GM12878 (cell line): ENCODE measurements around the gene NT5DC3. TPM values are rescaled to one million over a fixed set of nuclear protein-coding genes. Genes with fewer than 3 reads are reported as not detected.

Experiments
- ATAC-seq: fragments of 200-7000 bp; cut with Tn5 transposase; 3 replicates; pipeline ENCODE4 v1.9.1; 2020; ENCODE audit warnings: mild to moderate bottlenecking, moderate library complexity
- BruUV-seq: library from RNA; stranded (reverse); fragments of 400-500 nt; replicated peaks from 2 replicates; lab custom pipeline; 2021; lab: Mats Ljungman, UMichigan
- CTCF ChIA-PET: fragments of 300-600 bp; sonication (Branson Sonifier 250); formaldehyde crosslinking; extraction: SDS; loops from one replicate; lab custom pipeline; 2021; ENCODE audit warnings: inconsistent platforms; lab: Yijun Ruan, JAX
- POLR2A ChIA-PET: fragments of 350-600 bp; formaldehyde crosslinking; extraction: SDS; loops from one replicate; lab custom pipeline; 2021; ENCODE audit warnings: inconsistent platforms; lab: Charles Lee
- RAD21 ChIA-PET: fragments of 300-600 bp; sonication (Branson Sonifier 250); formaldehyde crosslinking; loops from one replicate; lab custom pipeline; 2023; ENCODE audit warnings: antibody characterized with exemption; ENCODE audit not compliant: unreplicated experiment; lab: Charles Lee
- SMC1A ChIA-PET: fragments of 300-600 bp; sonication (Branson Sonifier 250); formaldehyde crosslinking; loops from one replicate; lab custom pipeline; 2023; ENCODE audit not compliant: unreplicated experiment, uncharacterized antibody; lab: Charles Lee
- DNase-seq: peaks from one replicate; pipeline ENCODE4 v3.0.0-alpha.2; 2011; ENCODE audit warnings: low read depth, low spot score
- FAIRE-seq: peaks from 3 replicates; lab custom pipeline; 2011; peaks lifted over from hg19 to GRCh38; lab: Jason Lieb, UNC
- H2AFZ ChIP-seq: 2 replicates; pipeline ENCODE4 v1.6.0; 2011; ENCODE audit warnings: low read depth, low read length, control low read depth; ENCODE audit not compliant: control insufficient read depth
- H3K27ac ChIP-seq: 2 replicates; pipeline ENCODE4 v1.5.1; 2011; ENCODE audit warnings: control low read depth; ENCODE audit not compliant: control insufficient read depth, insufficient read depth
- H3K27me3 ChIP-seq, 2 experiments: replicated peaks in 1 of 2; 2 replicates each; pipeline versions ENCODE4 v1.6.0 to v1.6.1; 2011; ENCODE audit warnings: low read length in 1 of 2; ENCODE audit not compliant: control insufficient read depth in 2 of 2, insufficient read depth in 2 of 2
- H3K36me3 ChIP-seq, 2 experiments: 2 replicates each; pipeline ENCODE4 v1.5.1; 2011; ENCODE audit warnings: low read length in 1 of 2; ENCODE audit not compliant: control insufficient read depth in 2 of 2, insufficient read depth in 2 of 2
- H3K4me1 ChIP-seq: 2 replicates; pipeline ENCODE4 v1.6.1; 2011; ENCODE audit warnings: mild to moderate bottlenecking, low read length, moderate library complexity, mixed read lengths; ENCODE audit not compliant: control insufficient read depth, insufficient read depth
- H3K4me2 ChIP-seq: 2 replicates; pipeline ENCODE4 v1.6.0; 2011; ENCODE audit warnings: control low read depth; ENCODE audit not compliant: control insufficient read depth, insufficient read depth
- H3K4me3 ChIP-seq: fragments of 200-600 bp; sonication (generic); 2 replicates; pipeline ENCODE4 v1.5.1; 2016
- H3K79me2 ChIP-seq: 2 replicates; pipeline ENCODE4 v1.6.0; 2011; ENCODE audit warnings: low read length; ENCODE audit not compliant: control insufficient read depth, insufficient read depth
- H3K9ac ChIP-seq: 2 replicates; pipeline ENCODE4 v1.8.0; 2011; ENCODE audit warnings: low read length, control low read depth, mixed read lengths; ENCODE audit not compliant: control insufficient read depth, insufficient read depth
- H3K9me3 ChIP-seq: replicated peaks from 3 replicates; pipeline ENCODE4 v1.5.1; 2011; ENCODE audit warnings: mild to moderate bottlenecking, low read length; ENCODE audit not compliant: control insufficient read depth, insufficient read depth
- H4K20me1 ChIP-seq: 2 replicates; pipeline ENCODE4 v1.6.0; 2011; ENCODE audit not compliant: control insufficient read depth, insufficient read depth
- MTA2 ChIP-seq: fragments of 450-650 bp; IDR thresholded peaks from 2 replicates; pipeline ENCODE4 v1.6.1; 2016; ENCODE audit warnings: low read depth, mild to moderate bottlenecking, moderate library complexity
- RCOR1 ChIP-seq: conservative IDR thresholded peaks from 2 replicates; pipeline ENCODE4 v1.6.1; 2012; ENCODE audit warnings: low read depth, low read length, improper control_type of control experiment
- ZZZ3 ChIP-seq: IDR thresholded peaks from 2 replicates; pipeline ENCODE4 v1.6.1; 2011; ENCODE audit warnings: low read depth; ENCODE audit not compliant: control insufficient read depth, insufficient read length
- WGBS: methylation state at CpG from one replicate; pipeline ENCODE4 v1.1.6; 2016; ENCODE audit warnings: low lambda C conversion rate; ENCODE audit not compliant: insufficient replicate concordance, insufficient coverage; ENCODE audit errors: missing lambda C conversion rate; 5-methylcytosine and 5-hydroxymethylcytosine counted together
- in situ Hi-C: fragments of 300-500 bp; cut with MboI; formaldehyde crosslinking; loops from 9 replicates; pipeline ENCODE4 v1.14.3; 2018; ENCODE audit warnings: mixed read lengths
- intact Hi-C: fragments of 100-400 bp; cut with micrococcal nuclease; formaldehyde crosslinking; loops from one replicate; pipeline ENCODE4 v1.14.2; 2022; ENCODE audit not compliant: unreplicated experiment
- polyA plus RNA-seq, 11 experiments: library from polyadenylated mRNA; depleted of rRNA in 4 of 11; unstranded in 6 of 11; stranded (reverse) in 5 of 11; fragments of >200 nt; fragmentation: Nextera tagmentation in 4 of 11; fragmentation: Illumina TruSeq in 1 of 11; extraction: Ambion mirVana in 4 of 11; extraction: Trizol in 1 of 11; gene quantifications; 1 replicate in 1 of 11; 2 replicates in 10 of 11; pipeline versions ENCODE4 v1.2.1 to v1.2.3, GENCODE V29; 2011 to 2016; ENCODE audit warnings: inconsistent platforms in 2 of 11, missing spikeins in 2 of 11, low read depth in 1 of 11
- total RNA-seq, 4 experiments: library from RNA; depleted of rRNA in 3 of 4; stranded (reverse); fragments of >200 nt in 3 of 4; fragmentation: Illumina TruSeq in 1 of 4; extraction: Trizol in 1 of 4; gene quantifications; 2 replicates each; pipeline versions ENCODE4 v1.2.1 to v1.2.3, GENCODE V29; 2013 to 2021
- TF ChIP-seq, protein P1 (sequence below), 3 experiments: IDR thresholded peaks in 2 of 3; conservative IDR thresholded peaks in 1 of 3; 2 replicates each; pipeline ENCODE4 v1.5.1; 2011; ENCODE audit warnings: low read depth in 3 of 3, low read length in 3 of 3, mild to moderate bottlenecking in 3 of 3, control low read depth in 2 of 3, moderate library complexity in 2 of 3, inconsistent platforms in 1 of 3, mixed read lengths in 1 of 3; ENCODE audit not compliant: control insufficient read depth in 2 of 3, insufficient read depth in 1 of 3; ENCODE audit errors: extremely low read depth in 1 of 3
- TF ChIP-seq, protein P2 (sequence below): fragments of 150-350 bp; IDR thresholded peaks from 2 replicates; pipeline ENCODE4 v1.6.1; 2014; ENCODE audit warnings: mild to moderate bottlenecking, low read depth, low read length
- TF ChIP-seq, protein P3 (sequence below): IDR thresholded peaks from 2 replicates; pipeline ENCODE4 v1.6.1; 2012; ENCODE audit warnings: low read length, inconsistent platforms

The NT5DC3 gene
- total and polyA plus RNA-seq, 10 of the 15 experiments (the other 5 are each of a cell fraction or from before 2014, with no cell fraction given) = 2.0 to 12.4 (median 5.9) TPM

DNA sequence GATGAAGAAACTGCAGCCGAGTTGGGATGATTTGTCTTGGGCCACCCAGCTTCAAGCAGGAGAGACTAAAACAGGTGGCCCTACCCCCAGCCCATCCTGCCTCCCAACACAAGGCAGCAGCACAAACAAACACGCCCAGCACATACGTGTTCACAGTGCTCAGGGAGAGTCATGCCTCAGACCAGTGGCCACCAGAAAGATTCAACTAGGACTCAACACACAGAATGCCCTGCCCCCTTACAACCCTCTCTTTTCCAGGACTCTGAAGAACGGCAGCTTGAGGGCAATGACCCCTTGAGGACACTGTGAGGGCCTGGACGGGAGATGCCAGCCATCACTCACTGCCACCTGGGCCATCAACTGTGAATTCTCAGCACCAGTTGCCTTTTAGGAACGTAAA lies 75.0 kb downstream of the NT5DC3 start:
- no peak overlapping the region for H3K4me3 ChIP-seq
- H3K4me1 ChIP-seq = no peaks in the 10 kb centered on the region
- no peaks in the 10 kb centered on the region; a peak in 1 of 4 replicates for H3K36me3 ChIP-seq
- H2AFZ ChIP-seq = no peak overlapping the region
- TF ChIP-seq, protein P1, sequence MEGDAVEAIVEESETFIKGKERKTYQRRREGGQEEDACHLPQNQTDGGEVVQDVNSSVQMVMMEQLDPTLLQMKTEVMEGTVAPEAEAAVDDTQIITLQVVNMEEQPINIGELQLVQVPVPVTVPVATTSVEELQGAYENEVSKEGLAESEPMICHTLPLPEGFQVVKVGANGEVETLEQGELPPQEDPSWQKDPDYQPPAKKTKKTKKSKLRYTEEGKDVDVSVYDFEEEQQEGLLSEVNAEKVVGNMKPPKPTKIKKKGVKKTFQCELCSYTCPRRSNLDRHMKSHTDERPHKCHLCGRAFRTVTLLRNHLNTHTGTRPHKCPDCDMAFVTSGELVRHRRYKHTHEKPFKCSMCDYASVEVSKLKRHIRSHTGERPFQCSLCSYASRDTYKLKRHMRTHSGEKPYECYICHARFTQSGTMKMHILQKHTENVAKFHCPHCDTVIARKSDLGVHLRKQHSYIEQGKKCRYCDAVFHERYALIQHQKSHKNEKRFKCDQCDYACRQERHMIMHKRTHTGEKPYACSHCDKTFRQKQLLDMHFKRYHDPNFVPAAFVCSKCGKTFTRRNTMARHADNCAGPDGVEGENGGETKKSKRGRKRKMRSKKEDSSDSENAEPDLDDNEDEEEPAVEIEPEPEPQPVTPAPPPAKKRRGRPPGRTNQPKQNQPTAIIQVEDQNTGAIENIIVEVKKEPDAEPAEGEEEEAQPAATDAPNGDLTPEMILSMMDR (IDR thresholded peaks at IDR 0.05 in 2 of 3, conservative IDR thresholded peaks at IDR 0.05 in 1 of 3; ENCODE audit: control insufficient read depth in 2 of 3, extremely low read depth in 1 of 3, insufficient read depth in 1 of 3, low read depth in 3 of 3, low read length in 3 of 3) = no peak
- TF ChIP-seq, protein P2, sequence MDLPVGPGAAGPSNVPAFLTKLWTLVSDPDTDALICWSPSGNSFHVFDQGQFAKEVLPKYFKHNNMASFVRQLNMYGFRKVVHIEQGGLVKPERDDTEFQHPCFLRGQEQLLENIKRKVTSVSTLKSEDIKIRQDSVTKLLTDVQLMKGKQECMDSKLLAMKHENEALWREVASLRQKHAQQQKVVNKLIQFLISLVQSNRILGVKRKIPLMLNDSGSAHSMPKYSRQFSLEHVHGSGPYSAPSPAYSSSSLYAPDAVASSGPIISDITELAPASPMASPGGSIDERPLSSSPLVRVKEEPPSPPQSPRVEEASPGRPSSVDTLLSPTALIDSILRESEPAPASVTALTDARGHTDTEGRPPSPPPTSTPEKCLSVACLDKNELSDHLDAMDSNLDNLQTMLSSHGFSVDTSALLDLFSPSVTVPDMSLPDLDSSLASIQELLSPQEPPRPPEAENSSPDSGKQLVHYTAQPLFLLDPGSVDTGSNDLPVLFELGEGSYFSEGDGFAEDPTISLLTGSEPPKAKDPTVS = no peak
- ATAC-seq (no peak), DNase-seq (no peak), FAIRE-seq (no peak)
- ChIA-PET RAD21 (no interaction called here), CTCF (no interaction called here), SMC1A (no interaction called here), POLR2A (no interaction called here)
- H3K27ac ChIP-seq = no peak overlapping the region
- no peak overlapping the region for H3K9ac ChIP-seq
- H3K79me2 ChIP-seq = no peaks in the 10 kb centered on the region
- no peaks in the 10 kb centered on the region for H4K20me1 ChIP-seq
- in situ Hi-C loops (no loop called here), intact Hi-C loops (no loop called here)
- H3K9me3 ChIP-seq = no peaks in the 10 kb centered on the region
- BruUV-seq = no TSS peak
- no peak overlapping the region for H3K4me2 ChIP-seq
- no peaks in the 10 kb centered on the region for H3K27me3 ChIP-seq
- WGBS = 85% methylated on average over 6 of the region's 6 CpGs

DNA sequence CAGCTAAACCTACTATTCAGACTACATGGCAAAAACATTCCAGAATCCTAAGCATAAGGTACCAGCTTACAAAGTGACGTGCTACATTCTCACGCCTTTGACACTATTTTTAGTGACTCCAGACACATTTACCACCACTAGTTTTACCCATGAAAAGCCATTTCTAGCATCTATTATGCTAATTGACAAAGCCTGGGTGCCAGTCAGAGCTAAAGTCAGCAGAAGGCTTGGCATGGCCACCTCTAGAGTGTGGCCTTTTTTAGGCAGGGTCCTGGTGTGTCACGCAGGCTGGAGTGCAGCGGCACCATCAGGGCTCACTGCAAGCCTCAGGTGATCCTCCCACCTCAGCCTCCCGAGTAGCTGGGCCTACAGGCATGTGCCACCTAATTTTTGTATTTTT lies 75.7 kb downstream of the NT5DC3 start:
- Histone ChIP-seq H3K9me3 (no peaks in the 10 kb centered on the region), H3K4me1 (no peaks in the 10 kb centered on the region), H3K4me2 (no peak overlapping the region)
- 89% methylated on average over 5 of the region's 5 CpGs for WGBS
- intact Hi-C loops (no loop called here), in situ Hi-C loops (no loop called here)
- no peak for DNase-seq
- POLR2A ChIA-PET = no interaction called here
- TF ChIP-seq ZZZ3 (no peak), RCOR1 (no peak), MTA2 (no peak)
- TF ChIP-seq, protein P3, sequence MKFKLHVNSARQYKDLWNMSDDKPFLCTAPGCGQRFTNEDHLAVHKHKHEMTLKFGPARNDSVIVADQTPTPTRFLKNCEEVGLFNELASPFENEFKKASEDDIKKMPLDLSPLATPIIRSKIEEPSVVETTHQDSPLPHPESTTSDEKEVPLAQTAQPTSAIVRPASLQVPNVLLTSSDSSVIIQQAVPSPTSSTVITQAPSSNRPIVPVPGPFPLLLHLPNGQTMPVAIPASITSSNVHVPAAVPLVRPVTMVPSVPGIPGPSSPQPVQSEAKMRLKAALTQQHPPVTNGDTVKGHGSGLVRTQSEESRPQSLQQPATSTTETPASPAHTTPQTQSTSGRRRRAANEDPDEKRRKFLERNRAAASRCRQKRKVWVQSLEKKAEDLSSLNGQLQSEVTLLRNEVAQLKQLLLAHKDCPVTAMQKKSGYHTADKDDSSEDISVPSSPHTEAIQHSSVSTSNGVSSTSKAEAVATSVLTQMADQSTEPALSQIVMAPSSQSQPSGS = no peak
- TF ChIP-seq, all 136 proteins: peak for 0
- Histone ChIP-seq H2AFZ (no peak overlapping the region), H3K9ac (no peak overlapping the region), H4K20me1 (no peaks in the 10 kb centered on the region), H3K36me3 (no peaks in the 10 kb centered on the region; a peak in 1 of 4 replicates), H3K79me2 (no peaks in the 10 kb centered on the region), H3K27me3 (no peaks in the 10 kb centered on the region), H3K27ac (no peak overlapping the region), H3K4me3 (no peak overlapping the region)
- CTCF ChIA-PET = no interaction called here
- ATAC-seq (no peak), FAIRE-seq (no peak)
- no TSS peak for BruUV-seq
- SMC1A ChIA-PET = no interaction called here
- RAD21 ChIA-PET = no interaction called here
